ENCODE measurements around the gene MED13L. TPM values are rescaled to one million over a fixed set of nuclear protein-coding genes. Genes with fewer than 3 reads are reported as not detected.

Gene MED13L
- total RNA-seq, 4 donors from 2014 or later, result 168 to 349 (median 246) TPM

- 90 to 93% methylated on average over 1 of the region's 1 CpG for WGBS, 2 donors
- Histone ChIP-seq H3K36me3 (no peaks in the 10 kb centered on the region), H3K4me1 (peaks cover 23 to 31% of the 10 kb centered on the region in 2 donors)
Observed at GRCh38 chr12:116201908-116202307, 75.6 kb downstream of the MED13L start.

GRCh38 chr12:116201359-116201758 is 76.1 kb downstream of the MED13L start:
- Histone ChIP-seq H3K27me3 (no peaks in the 10 kb centered on the region), H3K4me3 (replicated peaks in 1 of 3) (no peak overlapping the region), H3K4me1 (peaks cover 28 to 36% of the 10 kb centered on the region in 2 donors), H3K36me3 (no peaks in the 10 kb centered on the region), H3K27ac (no peak overlapping the region), H3K9me3 (no peaks in the 10 kb centered on the region)
- DNase-seq, result no peak
- TF ChIP-seq POLR2A (IDR thresholded peaks at IDR 0.05), result no peak
- no peak for TF ChIP-seq CTCF (IDR thresholded peaks at IDR 0.05)
- intact Hi-C loops (cut with DNase I), result no loop called here
- WGBS, 2 donors, result 83% methylated on average over 2 of the region's 2 CpGs

More at GRCh38 chr12:116201908-116202307, 75.6 kb downstream of the MED13L start:
- intact Hi-C loops (cut with DNase I), result no loop called here
- H3K27me3 ChIP-seq, result no peaks in the 10 kb centered on the region
- H3K27ac ChIP-seq, result no peak overlapping the region
- no peak for DNase-seq
- H3K4me3 ChIP-seq (replicated peaks in 1 of 3), result no peak overlapping the region
- H3K9me3 ChIP-seq, result no peaks in the 10 kb centered on the region
- no peak for TF ChIP-seq POLR2A (IDR thresholded peaks at IDR 0.05)

GRCh38 chr12:116200812-116201211 is 76.7 kb downstream of the MED13L start:
- H3K27me3 ChIP-seq, result no peaks in the 10 kb centered on the region
- H3K4me1 ChIP-seq, result peaks cover 34 to 42% of the 10 kb centered on the region in 2 donors
- TF ChIP-seq CTCF (IDR thresholded peaks at IDR 0.05) (no peak), POLR2A (IDR thresholded peaks at IDR 0.05) (no peak)
- intact Hi-C loops (cut with DNase I), result no loop called here
- H3K27ac ChIP-seq, result no peak overlapping the region
- H3K9me3 ChIP-seq, result no peaks in the 10 kb centered on the region
- no peak for DNase-seq
- 88 to 93% methylated on average over 1 of the region's 1 CpG for WGBS, 2 donors
- no peaks in the 10 kb centered on the region for H3K36me3 ChIP-seq
- H3K4me3 ChIP-seq (replicated peaks in 1 of 3), result no peak overlapping the region

GRCh38 chr12:116199160-116199706 is 78.3 kb downstream of the MED13L start:
- H3K4me3 ChIP-seq (replicated peaks in 1 of 3), result no peak overlapping the region
- no peaks in the 10 kb centered on the region for H3K27me3 ChIP-seq
- H3K4me1 ChIP-seq, result peaks cover 43 to 54% of the 10 kb centered on the region in 2 donors
- intact Hi-C loops (cut with DNase I), result no loop called here
- no peaks in the 10 kb centered on the region for H3K36me3 ChIP-seq
- DNase-seq, result no peak
- TF ChIP-seq POLR2A (IDR thresholded peaks at IDR 0.05) (no peak), CTCF (IDR thresholded peaks at IDR 0.05) (no peak)
- no peaks in the 10 kb centered on the region for H3K9me3 ChIP-seq
- H3K27ac ChIP-seq, result no peak overlapping the region
- 93 to 97% methylated on average over 1 of the region's 1 CpG for WGBS, 2 donors

- intact Hi-C loops (cut with DNase I), result no loop called here
- no peak overlapping the region for H3K27ac ChIP-seq
- no peak for TF ChIP-seq CTCF (IDR thresholded peaks at IDR 0.05)
- TF ChIP-seq POLR2A (IDR thresholded peaks at IDR 0.05), result no peak
- DNase-seq, result no peak
- no peaks in the 10 kb centered on the region for H3K36me3 ChIP-seq
- whole genome bisulfite sequencing, 2 donors, result 85 to 89% methylated on average over 14 of the region's 14 CpGs
- no peaks in the 10 kb centered on the region for H3K27me3 ChIP-seq
- H3K4me3 ChIP-seq (replicated peaks in 1 of 3), result no peak overlapping the region
- peaks cover 46 to 56% of the 10 kb centered on the region in 2 donors for H3K4me1 ChIP-seq
- no peaks in the 10 kb centered on the region for H3K9me3 ChIP-seq
Observed at GRCh38 chr12:116196752-116197718, 80.5 kb downstream of the MED13L start.

Measured in thyroid gland (tissue), 4 donors.